HG03060 (cell line): ENCODE measurements around the gene HECW1.
"Not testable (repeated sequence)": the region's sequence is repeated elsewhere in the genome, so short reads cannot be mapped to it uniquely, and the experiment has no call there.

Experiments
- ATAC-seq: cut with Tn5 transposase; IDR thresholded peaks from one replicate; pipeline ENCODE4 v1.9.1; 2021; ENCODE audit warnings: low read depth, moderate number of reproducible peaks; ENCODE audit not compliant: unreplicated experiment

The HECW1 gene

DNA sequence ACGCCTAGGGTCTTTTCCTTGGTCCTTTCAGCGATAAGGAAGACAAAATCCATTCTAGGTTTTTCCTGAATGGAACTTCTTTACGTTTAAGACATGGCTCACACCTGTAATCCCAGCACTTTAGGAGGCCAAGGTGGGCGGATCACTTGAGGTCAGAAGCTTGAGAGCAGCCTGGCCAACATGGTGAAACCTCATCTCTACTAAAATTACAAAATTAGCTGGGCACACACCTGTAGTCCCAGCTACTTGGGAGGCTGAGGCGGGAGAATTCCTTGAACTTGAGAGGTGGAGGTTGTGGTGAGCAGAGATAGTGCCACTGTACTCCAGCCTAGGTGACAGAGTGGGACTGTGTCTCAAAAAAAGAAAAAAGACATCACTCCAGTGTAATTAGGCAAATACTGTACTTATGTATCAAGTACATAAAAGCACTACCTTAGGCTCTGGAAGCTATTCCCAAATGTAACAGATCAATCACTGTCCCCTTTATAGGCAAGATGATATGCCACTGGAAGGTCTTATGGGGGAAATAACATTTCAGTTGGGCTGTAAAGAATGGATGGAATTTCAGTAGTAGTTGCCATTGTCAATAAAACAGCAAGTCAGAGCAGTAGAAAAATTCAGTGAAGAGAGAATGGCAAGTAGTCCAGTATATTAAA is 476.2 kb downstream of the HECW1 start:
- ATAC-seq: no peak

DNA sequence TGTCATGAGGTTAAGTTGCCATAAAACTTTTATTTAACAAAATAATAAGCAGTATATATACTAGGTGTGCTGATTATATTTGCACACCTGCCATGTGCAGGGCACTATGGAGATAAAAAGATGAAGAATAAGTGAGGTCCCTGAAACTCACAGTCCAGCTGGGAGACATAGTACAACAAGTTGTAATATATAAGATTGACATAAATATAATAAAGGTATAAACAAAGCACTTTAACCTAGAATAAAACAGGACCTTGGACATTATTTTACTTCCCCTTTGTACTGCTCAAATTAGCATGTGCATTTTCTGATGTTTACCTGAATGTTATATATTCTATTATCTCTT is 476.7 kb downstream of the HECW1 start:
- no peak for ATAC-seq

GRCh38 chr7:43589728-43590127 is 477.3 kb downstream of the HECW1 start:
- no peak for ATAC-seq

DNA sequence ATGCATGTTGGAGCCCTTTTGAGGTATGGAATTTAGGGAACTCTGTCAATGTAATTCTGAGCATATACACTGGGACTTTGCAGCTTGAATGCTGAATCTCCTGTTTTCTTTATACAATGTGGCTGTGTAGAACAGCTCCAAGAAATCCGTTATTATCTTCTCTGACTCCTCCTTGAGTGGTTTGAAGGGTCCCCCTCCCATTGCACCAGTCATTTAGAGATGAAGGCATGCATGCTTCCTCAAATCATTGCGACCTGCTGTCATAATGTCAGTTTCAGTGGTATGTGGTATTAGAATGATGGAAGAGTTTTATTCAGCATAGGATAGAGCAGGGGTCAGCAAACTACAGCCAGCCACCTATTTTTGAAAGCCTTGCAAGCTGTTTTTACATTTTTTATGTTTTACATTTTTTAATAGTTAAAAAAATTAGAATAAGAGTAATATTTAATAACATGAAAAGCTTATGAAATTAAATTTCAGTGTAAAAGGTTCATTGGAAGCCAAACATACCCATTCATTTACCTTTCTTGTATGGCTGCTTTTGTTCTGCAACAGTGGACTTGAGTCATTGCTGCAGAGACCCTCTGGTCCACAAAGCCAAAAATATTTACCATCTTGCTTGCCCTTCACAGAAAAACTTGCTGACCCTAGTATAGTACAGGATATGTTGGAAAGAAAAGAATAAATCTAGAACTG is 478.6 kb downstream of the HECW1 start:
- ATAC-seq: peak; percentile 56

GRCh38 chr7:43591558-43592180 is 479.2 kb downstream of the HECW1 start:
- no peak for ATAC-seq

GRCh38 chr7:43592326-43592725 is 479.9 kb downstream of the HECW1 start:
- ATAC-seq: no peak

- no peak for ATAC-seq
Observed at GRCh38 chr7:43593010-43593409, 480.6 kb downstream of the HECW1 start.

DNA sequence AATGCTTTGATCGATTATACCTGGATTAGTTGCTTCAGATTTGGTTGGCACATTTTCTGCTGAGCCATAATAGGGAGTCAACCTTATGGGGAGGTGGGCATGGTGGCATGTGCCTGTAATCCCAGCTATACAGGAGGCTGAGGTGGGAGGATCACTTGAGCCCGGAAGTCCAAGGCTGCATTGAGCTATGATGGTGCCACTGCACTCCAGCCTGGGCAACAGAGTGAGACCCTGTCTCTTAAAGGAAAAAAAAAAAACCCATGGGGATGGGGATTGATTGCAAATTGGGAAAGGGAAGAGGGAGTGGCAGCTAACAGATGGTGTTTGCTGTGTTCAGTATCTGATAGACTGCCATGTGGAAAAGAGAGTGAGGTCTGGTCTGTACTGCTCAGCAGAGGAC is 481.6 kb downstream of the HECW1 start:
- ATAC-seq: no peak

DNA sequence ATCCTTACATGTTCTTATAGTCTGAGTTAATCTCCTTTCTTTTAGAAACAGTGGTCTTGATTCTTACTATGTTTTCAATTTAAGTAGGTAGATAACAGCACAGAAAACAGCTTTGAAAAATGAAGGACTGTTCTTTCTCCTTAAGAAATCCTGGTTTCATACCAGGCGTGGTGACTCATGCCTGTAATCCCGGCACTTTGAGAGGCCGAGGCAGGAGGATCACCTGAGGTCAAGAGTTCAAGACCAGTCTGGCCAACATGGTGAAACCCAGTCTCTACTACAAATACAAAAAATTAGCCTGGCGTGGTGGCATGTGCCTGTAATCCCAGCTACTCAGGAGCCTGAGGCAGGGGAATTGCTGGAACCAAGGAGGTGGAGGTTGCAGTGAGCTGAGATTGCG is 484.0 kb downstream of the HECW1 start:
- not testable (repeated sequence) for ATAC-seq

DNA sequence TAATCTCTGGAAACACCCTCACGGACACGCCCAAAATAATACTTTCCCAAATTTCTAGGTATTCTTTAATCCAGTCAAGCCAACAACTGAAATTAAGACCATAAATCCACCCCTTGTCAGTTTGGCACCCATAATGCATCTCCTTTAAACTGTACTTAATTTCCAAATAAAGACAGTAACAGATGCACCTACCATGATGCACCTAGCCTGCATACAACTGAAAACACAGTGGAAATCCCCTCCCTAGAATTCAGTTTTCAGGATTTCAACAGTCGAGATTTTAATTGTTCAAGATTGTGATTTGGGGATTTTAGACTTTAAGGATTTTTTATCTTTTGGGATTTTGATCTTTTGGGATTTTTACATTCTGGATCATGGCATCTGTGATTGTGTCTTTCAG is 487.6 kb downstream of the HECW1 start:
- ATAC-seq: no peak

GRCh38 chr7:43602256-43602655 is 489.8 kb downstream of the HECW1 start:
- ATAC-seq: no peak

DNA sequence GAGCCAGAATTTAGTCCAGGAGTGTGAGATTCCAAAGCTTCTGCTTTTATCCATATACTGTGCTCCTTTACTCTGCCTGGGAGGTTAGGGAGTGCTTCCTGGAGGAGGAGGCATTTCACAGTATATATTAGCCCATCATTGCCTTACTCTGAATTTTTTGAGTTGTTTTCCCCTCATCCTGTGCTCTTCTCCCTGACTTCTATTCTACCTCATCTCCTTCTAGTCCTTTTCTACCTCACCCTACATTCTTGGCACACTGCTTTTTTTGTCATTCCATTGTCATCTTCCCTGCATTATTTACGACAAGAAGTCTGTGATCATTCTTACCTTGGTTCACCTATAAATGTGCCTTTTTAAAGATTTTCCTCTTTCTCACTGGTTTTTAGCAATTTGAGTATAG is 491.8 kb downstream of the HECW1 start:
- no peak for ATAC-seq

DNA sequence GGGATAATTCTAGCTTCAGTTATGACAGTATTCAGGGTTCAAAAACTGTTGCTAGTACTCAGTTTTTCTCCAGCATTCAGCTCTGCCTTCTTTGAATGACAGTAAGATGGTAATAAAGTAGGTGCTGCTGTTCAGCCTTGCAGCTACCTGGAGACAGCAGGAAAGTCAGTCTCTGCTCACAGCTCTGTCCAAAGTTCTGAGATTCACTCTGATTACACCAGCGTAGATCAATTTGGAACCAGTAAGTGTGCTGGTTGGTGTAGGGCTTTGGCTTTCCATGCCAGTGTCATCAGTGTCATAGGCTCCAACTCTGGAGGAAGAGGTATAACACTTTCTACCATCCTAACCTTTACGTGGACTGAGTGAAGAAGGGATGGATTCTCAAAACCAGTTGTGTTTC is 496.6 kb downstream of the HECW1 start:
- ATAC-seq: no peak

DNA sequence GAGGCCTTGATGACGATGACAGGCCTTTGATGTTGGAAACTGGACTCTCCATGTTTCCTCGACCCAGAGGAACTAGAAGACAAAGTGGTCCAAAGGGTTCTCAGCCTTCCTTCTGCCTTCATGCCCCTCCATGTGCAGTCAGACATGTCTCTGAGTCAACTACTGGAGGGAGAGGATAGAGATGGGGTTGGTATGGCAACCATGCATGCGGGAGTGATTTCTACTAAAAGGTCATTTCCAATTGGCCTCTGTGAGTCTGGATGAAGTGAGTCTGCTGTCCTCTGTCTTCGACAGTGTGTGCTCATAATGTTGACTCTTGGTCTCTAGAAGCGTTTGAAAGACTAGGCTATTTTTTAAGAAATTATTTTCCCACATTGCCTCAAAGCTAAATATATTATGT is 499.7 kb downstream of the HECW1 start:
- no peak for ATAC-seq

- ATAC-seq: no peak
Observed at GRCh38 chr7:43612599-43613589, 500.4 kb downstream of the HECW1 start.
